GM12891 (cell line): ENCODE measurements around the gene ENTREP3.

Source experiments
- POLR2A ChIP-seq: IDR thresholded peaks from 2 replicates; pipeline ENCODE4 v1.6.1; 2011; ENCODE audit warnings: low read depth, low read length, control low read depth
- POLR2AphosphoS5 ChIP-seq: IDR thresholded peaks from 2 replicates; pipeline ENCODE4 v1.6.1; 2011; ENCODE audit warnings: low read depth, low read length, control low read depth
- SPI1 ChIP-seq: IDR thresholded peaks from 2 replicates; pipeline ENCODE4 v1.6.1; 2011; ENCODE audit warnings: low read depth, low read length, control low read depth
- TAF1 ChIP-seq: IDR thresholded peaks from 2 replicates; pipeline ENCODE4 v1.6.1; 2011; ENCODE audit warnings: low read depth, low read length, control low read depth

- TF ChIP-seq POLR2A (no peak), TAF1 (no peak), POLR2AphosphoS5 (no peak), SPI1 (no peak)
Measured at GRCh38 chr1:155247667-155248553, 7.4 kb downstream of the ENTREP3 start.
